GM21723 (cell line): ENCODE results near the gene PM20D1.

Experiments used
- ATAC-seq: cut with Tn5 transposase; IDR thresholded peaks from one replicate; pipeline ENCODE4 v1.9.1; 2021; ENCODE audit warnings: mild to moderate bottlenecking, moderate library complexity; ENCODE audit not compliant: unreplicated experiment

The PM20D1 gene

DNA sequence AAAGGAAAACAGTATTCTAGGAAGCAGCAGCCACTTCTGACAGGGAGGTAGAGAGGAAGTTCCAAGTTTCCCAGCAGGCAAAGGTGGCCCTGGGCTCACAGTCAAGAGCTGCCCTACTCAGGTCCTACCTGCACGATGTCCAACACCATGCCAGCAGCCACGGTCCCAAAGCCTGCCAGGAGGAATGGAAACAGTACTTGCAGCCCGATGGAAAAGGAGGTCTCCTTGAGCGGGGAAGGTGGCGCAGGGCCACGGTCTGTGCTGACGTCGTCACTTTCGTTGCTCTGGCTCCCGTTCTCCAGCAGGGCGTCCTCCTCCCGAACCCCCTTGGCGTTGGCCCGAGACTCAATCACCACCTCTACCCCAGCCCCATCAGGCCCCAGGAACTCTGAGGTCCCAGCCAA, 40.0 kb downstream of the PM20D1 start:
- no peak for ATAC-seq

DNA sequence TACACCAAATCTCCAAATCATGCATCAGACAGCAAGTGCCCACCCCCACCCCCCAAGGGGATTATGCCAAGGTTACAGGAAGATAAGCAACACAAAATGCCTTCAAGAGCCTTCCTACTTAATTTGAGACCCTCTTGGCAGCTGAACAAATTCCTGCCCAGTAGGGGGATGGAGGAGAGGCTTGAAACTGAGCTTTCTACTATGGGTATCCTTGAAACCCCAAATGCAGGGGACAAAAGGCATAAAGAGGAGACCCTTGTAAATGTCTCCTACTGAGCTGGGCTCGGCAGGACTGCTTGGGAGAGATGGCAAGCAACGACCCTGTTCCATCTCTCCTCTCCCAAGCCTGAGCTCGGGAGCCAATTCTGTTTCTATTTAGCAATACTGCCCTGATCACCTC, 40.5 kb downstream of the PM20D1 start:
- ATAC-seq, result no peak

DNA sequence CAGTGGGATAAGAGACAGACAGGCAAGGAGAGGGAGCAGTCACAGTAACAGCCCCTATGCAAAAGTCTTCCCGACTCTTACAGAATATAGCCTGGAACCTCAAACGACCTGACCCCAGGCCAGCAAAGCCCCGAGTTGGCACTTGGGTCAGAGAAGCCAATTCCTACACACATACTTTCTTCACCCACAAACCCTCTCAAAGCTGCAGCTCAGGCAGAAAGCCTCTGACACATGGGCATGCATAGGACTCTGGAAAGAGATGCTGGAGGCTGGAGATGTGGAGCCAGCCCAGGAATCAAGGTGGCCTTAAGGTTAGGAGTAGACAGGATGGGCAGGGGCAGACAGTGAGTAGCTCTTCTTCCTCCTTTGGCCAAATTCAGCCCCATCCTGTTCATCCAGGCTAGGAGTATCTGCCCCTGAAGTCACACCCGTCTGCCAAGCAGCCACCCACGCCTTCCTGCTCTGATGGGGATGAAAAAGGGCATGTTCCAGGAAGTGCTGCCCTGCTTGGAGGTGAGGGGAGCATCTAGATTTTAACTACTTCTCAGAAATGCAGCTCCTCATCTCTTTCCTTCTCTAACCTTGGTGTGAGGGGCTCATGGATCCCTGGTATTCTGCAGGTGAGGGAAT, 44.7 kb downstream of the PM20D1 start:
- ATAC-seq, result no peak

DNA sequence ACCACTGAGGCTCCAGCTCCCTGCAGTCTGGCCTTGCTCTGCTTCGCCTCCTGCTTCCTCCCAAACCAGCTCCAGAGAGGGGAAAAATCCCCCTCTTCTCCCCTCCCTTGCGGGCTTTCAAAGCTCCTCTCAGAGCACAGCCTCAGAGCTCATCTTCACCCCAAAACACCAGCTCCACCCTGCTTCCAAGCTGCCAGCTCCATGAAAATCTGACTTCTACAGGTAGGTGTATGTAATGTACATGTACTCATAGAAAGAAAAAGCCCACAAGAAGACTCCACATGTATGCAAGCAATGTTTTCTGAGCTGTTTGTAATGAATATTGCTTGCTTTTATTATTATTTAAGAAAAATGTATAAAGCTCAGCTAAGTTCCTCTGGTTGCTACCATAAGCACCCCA, 45.3 kb downstream of the PM20D1 start:
- ATAC-seq, result no peak

DNA sequence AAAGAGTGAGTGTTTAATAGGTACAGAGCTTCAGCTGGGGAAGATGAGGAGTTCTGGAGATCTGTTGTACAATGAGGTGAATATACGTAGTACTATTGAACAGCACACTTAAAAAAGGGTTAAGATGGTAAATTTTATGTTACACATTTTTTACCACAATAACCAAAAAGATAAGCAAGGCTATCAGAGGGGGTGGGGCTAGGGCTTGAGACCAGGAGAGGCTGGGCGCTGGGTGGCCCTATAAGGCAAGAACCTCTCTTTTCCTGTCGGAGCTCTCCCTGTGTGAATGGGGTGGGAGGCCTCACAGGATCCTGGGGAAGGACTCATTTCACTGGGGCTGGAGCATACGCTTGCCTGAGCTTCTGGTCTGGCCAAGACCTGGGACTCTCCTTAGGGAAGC, 45.9 kb downstream of the PM20D1 start:
- no peak for ATAC-seq

DNA sequence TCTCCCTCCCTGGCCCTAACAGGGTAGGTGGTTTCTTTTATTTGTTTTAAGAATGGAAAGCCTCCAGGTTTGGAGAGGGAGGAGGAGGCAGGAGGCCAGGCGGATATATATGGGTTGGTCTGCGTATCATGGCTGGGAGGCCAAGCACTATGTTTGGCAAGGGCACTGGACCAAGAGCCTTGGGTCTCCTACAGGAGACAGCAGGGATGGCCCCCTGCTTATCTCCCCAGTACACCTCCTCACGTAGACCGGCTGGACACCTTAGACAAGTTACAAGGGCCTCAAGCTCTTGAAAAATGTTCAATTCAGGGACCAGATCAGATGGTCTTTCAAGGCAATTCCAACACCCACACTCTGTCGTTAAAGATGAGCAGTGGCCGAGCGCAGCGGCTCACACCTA, 47.9 kb downstream of the PM20D1 start:
- ATAC-seq, result no peak

DNA sequence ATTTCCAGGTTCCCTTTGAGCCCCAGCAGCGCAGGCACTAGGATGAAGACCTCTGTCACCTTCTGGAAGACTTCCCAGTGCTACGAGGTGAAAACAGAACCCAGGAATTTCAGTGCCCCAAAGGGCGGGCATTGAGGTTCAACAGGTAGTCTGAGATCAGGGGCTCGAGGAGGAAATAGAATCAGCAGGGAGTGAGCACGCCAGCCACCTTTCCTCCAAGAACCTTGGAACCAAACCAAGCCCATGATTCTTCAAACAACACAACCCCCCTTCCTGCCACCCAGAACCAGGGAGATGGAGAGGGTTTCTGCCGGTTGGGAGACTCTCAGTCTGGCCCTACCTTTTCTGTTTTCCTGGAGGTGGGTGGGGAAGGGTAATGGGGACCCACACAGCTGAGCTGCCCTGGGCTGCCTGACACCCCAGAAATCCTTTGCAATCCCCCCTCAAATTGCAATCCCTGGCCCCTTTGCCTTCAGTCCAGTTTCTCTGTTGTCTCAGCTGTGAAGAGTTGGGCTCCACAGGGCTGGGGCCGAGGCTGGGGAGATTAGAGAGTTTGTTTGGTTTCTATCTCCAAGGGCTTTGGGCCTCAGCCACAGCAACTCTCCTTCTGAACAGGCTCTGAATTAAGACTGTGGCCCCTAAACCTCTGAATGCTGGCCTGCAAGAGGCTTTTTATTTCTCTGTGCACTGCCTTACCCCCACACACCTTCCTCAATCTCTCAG, 48.8 kb downstream of the PM20D1 start:
- ATAC-seq, result no peak

DNA sequence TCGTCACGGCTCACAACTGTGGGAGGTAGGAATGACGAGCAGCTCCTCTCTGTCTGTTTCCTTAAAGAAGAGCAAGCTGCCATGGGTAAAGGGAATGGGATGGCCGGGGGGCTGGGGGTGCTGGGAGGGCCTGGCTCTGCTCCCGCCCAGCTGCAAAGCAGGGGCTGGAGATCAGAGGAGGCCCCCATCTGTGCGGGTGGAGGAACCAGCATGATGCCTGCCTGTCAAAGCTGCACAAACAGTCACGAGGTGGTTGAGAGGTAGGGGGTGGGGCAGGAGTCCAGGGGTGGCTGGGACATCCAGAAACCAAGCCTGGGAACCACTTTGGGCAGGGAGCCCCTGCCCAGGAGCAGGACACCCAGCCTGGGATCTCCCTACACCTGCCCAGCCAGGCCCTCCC, 49.5 kb downstream of the PM20D1 start:
- ATAC-seq, result no peak

DNA sequence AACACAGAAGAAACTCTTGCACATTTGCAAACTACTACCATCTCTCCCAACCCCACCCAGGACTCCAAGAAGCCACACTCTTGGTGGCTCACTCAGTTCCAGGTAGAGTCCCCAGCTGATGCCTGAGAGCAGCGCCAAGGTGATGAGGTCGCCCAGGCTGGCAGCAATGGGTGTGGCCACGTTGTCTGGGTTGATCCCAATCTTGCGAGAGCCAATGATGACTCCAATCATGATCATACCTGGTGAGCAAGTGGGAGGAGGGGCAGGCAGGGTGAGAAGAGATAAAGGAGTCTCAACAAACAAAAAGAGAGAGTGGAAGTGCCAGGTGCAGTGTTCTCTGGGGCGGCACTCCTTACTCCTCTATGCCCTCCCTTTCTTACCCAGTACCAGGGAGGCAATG, 51.4 kb downstream of the PM20D1 start:
- no peak for ATAC-seq

DNA sequence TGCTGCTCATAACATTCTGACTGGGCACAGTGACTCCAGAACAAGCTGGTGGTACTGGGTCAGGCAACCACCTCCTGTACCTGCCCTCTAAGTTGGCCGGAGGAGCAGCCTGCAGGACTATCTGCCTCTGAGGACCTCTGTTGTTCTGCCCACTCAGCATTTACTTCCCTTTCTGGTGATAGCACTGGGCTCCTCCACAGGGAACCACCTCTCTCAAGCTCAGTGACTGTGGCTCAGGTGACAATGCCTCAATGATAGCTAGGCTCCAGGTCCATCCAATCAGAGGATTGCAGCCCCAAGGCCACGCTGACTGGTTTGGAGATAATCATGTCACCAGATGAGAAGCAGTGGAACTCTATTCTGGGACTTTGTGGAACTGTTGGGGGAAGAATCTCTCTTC, 52.8 kb downstream of the PM20D1 start:
- ATAC-seq, result no peak

DNA sequence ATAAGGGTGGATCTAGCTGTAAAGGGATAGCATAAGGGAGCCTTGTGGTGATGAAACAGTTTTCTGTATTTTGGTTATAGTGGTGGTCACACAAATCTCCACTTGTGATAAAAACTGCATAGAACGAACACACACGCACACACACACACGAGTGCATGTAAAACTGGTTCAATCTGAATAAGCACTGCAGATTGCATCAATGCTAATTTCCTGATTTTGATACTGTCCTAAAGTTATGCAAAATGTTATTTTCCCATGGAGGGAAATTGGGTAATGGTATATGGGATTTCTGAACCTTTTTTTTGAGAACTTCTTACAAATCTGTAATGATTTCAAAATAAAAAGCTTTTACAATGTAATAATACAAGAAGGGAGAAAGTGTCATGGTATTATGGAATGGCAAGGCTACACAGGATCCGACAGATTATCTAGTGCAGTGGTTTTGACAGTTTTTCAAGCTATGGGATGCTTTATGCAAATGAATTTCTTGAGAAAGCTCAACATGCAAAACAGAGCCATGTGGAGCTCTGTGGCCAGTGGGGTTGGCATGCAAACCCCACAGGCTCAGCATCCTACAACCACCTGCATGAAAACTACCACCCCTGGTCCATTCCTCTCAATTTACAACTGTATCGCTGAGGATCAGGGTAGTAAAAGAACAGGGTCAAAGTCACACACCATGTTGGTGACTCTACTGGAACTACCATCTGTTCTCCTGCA, 55.8 kb downstream of the PM20D1 start:
- ATAC-seq, result peak; percentile 48

DNA sequence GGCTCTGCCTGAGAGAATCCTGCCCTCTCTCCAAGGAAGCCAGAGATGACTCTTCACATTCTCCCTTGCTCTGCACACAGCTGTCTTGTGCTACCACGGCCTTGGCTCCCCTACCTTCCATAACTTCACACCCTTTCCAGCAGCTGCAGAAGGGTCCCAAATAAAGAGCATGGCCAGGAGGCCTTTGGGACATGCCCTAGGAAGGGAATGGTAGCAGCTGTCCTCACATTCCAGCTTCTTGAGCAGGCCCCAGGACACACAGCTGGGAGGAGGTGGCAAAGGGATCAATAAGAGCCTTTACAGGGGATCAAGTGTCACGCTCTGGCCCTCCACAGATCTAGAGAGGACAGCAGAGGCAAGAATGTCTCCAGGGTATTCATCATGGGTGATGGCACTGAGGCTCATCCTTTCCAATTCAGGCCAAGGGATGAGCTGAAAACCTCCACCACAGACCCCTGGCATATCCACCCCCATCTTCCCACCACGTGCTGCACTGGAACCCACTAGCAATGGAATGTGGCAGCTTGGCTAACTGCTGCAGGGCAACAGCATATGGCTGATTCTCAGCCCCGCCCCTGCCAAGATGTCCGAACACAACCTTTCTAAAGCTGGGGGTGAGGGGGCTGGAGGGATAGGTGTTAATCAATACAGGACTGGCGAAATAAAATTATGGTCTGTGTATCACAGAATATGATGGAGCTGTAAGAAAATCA, 56.8 kb downstream of the PM20D1 start:
- ATAC-seq, result peak; percentile 8

DNA sequence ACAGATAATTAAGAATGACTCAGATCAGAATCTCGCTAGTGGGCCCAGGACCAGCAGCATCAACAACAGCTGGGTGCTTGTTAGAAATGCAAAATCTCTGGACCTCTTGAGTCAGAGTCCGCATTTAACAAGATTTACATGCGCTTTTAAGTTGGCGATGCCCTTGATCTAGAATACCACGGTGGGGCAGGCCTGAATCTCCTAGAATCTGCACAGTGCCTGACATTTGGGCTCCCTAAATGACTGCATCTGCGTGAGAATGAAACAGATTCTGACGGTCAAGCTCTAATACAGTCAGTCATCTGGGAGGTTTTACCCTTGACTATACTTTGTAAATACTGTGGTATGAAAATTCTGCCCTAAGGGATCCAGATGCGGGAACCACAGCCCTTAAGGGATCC, 57.5 kb downstream of the PM20D1 start:
- peak; percentile 61 for ATAC-seq

DNA sequence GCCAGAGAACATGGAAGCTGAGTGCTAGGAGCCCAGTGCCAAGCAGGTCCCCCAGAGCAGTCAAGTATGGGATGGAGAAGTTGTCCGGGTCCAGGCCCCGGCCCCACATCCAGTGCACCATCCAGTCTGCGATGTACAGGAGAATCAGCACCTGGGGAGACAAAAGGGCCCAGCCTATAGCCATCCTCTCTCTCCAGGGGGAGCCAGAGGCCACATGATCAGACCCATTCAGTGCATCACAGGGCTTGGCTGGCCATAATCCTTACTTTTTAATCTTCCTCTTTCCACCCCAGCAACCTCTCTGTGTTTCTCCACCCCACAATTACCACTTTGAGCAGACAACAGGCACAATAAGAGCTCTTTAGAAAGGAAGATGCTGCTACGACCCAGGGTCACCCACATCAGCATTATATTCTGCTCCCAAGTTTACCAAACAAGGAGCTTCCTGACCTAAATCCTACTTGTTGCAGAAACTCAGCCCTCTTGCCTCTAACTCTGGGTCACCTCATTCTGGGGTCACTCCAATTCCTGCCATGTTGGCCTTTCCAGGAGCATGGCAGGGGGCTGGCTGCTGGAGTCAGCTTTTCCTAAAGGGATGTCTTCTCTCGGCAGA, 58.3 kb downstream of the PM20D1 start:
- peak; percentile 60 for ATAC-seq

DNA sequence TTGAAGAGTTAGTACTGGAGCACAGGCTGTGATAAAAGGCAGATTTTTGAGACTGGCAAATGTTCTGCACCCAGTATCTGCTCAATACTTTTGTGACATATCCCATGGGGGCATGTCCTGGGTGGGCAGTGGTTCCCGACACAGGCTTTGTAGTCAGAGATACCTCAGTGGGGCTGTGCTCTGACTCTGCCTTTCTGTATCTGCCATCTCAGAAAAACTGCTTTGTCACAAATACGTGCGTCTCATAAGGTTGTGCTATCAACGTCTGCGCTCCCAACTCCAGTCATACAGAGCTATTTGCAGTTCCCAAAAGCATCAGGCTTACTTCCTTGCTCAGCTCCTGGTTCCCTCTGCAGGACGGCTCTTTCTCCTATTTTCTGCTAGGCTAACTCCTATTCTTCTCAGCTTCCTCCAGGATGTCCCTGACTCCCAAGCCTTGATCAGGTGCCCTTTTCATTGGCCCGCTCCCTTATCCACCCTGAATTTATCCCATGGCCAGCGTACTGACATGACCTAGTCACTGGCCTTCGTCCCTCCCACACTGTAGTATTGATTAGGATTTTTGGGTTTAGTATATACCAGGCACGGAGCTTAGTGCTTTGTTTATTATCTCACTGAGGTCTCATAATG, 62.5 kb downstream of the PM20D1 start:
- no peak for ATAC-seq

DNA sequence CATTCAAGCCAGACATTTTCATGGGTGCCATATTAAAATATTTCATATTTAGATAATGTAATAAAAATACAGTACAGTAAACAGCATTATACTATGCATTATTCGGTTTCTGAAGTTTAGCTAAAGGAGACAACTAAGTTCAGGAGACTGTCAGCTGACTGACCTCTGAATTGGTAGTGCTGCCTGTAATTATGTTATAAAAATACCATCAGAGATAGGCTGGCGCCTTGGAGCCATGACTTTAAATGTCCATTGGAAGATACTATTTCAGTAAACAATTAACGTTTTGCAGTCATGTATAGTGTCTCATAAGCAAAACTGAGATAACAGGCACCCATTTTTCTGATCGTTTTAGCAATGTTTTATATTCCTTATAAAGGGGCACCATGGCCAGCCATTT, 63.3 kb downstream of the PM20D1 start:
- ATAC-seq, result no peak

DNA sequence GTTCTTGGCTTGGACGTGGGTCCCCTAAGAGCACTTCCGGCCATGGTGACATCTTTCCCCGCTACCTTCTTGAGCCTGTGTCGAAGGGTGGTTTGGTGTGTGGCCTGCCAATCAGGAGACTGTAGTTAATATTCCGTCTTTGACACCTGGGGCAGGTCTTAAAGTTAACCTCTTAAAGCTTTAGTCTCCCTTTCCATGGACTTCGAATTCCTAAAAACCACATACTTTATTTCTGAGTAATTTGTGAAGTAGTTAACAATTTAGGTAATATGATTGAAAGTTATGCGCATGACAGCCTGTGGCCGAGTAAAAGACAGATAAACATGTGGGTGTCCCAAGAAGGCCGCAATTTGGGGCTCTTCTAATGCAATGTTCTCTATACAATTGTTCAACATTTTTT, 64.5 kb downstream of the PM20D1 start:
- ATAC-seq, result no peak

DNA sequence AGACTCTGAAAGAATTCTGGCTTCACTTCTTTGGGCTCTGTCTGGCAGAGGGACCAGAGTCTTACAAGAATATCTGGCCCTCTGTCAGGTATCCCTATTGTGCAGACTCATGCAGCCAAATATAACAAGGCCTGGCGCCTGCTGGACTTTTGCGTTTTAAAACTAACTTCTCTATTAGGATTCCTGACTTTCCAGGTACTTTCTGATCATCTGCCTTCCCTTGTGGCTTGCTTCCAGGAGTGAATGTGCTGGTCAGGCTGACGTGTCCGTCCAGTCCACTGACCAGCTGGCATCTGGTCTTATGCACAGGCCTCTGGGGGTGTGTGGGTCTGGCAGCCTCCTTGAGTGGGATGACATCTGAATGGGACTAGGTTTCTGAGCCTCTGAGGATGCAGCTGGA, 66.0 kb downstream of the PM20D1 start:
- no peak for ATAC-seq

DNA sequence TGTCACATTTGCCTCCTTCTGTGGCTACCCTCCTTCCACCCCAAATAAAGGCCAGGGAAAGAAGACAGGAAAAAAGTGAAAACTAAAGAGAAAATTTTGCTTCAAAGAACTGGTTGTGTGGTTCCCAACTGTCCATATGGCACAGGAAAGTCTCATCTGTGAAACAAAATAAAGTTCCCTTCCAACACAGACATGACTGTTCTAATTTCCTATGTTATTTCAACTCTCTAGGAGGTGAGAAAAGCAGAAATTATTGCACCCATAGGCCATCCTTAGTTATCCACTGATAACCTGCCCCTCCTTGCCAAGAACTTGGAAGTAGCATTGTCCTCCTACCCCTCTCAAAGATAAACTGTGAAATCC, 66.5 kb downstream of the PM20D1 start:
- ATAC-seq, result no peak

DNA sequence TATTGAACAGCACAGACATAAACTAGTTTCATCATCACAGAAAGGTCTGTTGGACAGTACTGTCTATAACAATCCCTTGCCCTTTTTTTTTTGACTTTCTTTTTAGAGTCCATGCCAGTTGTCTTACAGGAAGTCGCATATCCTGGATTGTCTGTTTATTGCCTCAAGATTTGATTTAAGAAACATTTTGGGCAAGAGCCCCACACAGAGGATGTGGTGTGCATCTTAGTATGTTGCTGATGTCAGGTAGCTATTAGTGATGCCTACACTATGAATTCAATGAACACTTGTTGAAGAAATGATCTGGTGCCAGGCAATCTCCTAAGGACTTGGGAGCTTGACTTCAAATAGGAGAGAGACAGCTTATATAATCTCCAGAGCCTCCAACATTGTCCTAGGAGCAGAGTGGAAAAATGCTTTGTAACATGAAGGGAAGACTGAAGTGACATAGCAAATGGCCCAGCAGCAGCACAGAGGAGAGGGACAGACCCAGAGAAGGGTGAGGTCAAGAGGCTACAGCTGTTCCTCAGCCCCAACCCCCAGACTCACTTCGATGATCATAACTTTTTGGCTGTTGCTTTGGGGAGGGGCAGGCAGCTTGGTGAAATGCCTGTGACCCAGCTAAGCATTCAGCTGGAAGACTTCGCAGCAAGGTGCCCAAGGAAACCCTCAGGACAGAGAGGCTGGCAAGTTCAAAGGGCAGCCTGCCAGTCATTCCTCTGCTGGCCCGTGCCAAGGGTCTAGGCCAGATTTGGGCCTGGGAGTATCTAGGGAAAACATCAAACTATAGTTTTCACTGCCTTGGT, 67.1 kb downstream of the PM20D1 start:
- ATAC-seq, result no peak
